HG02885 (cell line): ENCODE data around the gene EPDR1.

Experiments used
- ATAC-seq: cut with Tn5 transposase; IDR thresholded peaks from one replicate; pipeline ENCODE4 v1.9.1; 2021; ENCODE audit warnings: mild to moderate bottlenecking; ENCODE audit not compliant: unreplicated experiment, poor library complexity

The EPDR1 gene

DNA sequence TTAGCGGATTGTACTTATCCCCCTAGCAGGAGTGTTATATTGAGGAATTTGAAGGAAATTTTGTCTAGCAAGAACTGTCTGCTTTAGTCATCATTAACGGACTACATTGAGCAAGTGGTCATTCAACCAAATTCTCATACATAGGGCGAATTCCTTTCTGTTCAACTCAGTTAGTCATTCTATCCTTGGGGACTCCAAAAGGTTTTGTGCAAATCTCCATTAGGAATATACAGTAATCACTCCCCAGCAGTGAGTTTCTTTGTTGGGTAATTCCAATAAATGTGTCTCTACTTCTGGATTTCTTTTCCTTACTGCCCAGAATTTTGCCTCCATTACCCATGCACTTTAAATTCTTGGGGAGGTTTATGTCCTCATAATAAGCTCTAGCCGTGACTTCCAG, 51.1 kb downstream of the EPDR1 start:
- no peak for ATAC-seq

DNA sequence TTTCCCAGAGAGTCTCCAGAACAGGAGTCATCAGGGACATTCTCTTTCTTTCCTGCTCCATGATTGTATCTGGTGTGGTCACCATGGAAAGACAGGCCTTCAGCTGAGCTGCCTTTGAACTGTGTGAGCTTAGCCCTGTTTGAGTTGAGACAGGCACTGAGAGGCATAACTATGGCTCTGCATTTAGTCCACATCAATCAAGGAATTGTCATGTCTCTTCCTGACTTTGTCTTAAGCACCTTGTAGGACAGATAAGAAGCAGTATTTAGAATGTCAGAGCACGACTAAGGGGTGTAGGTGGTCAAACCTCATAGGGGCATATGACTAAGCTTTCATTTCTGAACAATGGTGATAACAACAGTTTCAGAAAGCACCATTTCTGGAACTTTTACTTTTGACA, 53.5 kb downstream of the EPDR1 start:
- no peak for ATAC-seq

GRCh38 chr7:37974711-37975110, 54.3 kb downstream of the EPDR1 start:
- no peak for ATAC-seq

DNA sequence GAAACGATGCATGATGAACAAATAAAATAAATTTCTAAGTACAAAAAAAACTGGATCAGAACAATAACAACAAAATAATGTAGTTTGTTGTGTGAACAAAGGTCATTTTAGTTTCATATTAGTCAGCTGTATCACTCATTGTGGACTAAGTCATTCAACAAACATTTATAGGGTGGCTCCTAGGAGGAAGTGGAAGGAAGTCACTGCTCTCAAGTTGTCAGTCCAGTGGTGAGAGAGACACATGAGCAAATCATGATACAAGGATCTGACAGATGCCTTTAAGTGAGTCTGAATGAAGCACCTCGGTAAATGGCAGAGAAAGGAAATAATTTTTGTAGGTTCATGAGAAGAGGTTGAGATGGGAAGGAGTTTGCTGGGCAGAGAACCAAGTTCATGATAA, 56.8 kb downstream of the EPDR1 start:
- ATAC-seq: no peak

DNA sequence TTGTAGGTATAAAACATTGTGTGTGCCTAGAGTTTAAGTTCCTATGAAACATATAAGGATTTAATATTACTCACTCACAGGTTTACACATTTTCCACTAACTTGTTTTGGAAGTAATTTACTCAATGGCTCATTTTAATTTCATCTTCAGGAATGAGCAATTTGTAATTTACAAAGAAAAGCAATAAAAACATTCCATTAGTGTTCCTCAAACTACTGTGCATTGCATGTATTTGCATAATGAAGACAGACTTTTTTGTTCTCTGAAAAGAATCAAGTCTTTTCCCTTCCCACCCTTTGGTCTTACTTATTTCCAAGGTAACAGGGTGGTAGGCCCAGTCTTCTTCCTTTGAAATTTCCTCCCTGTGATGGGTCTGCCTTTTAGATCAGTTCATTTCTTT, 61.2 kb downstream of the EPDR1 start:
- no peak for ATAC-seq

DNA sequence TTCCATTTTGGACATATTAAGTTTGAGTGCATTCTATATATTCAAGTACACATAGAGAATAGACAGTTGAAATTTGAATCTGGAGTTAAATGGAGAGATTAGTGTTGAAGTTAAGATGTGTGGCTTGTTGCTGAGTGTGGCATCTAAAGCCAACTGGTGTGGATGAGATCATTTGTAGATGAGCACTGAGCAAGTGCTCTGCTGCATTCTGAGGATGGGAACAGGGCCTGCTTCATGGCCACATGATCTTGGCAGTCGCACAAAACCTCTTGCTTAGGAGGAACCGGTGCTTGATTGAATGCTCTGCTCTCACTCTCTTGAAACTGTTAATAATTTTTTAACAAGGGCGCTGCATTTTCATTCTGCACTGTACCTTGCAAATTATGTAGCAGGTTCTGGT, 62.0 kb downstream of the EPDR1 start:
- no peak for ATAC-seq

- no peak for ATAC-seq
Observed at GRCh38 chr7:37984750-37985390, 64.4 kb downstream of the EPDR1 start.

DNA sequence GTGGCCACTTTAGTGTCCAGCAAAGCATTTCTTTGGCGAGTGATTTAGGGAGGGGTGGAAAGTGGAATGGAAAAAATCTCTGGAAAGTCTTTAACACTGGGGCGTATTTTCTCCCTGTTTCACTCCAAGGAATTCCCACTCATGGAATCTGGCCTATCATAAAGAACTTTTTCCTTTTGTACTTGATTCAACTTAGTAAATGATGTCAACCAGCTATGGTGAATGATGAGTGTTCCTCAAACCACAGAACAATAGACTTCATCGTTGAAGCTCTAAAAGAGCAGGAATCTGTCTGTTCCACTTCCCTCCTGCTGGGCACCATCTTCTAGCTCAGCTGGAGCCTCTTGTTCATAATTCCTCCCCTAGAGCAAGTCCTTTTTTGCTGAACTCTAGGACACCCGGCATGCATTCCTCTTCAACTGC, 66.5 kb downstream of the EPDR1 start:
- ATAC-seq: no peak

- ATAC-seq: no peak
Observed at GRCh38 chr7:37987732-37988131, 67.3 kb downstream of the EPDR1 start.

DNA sequence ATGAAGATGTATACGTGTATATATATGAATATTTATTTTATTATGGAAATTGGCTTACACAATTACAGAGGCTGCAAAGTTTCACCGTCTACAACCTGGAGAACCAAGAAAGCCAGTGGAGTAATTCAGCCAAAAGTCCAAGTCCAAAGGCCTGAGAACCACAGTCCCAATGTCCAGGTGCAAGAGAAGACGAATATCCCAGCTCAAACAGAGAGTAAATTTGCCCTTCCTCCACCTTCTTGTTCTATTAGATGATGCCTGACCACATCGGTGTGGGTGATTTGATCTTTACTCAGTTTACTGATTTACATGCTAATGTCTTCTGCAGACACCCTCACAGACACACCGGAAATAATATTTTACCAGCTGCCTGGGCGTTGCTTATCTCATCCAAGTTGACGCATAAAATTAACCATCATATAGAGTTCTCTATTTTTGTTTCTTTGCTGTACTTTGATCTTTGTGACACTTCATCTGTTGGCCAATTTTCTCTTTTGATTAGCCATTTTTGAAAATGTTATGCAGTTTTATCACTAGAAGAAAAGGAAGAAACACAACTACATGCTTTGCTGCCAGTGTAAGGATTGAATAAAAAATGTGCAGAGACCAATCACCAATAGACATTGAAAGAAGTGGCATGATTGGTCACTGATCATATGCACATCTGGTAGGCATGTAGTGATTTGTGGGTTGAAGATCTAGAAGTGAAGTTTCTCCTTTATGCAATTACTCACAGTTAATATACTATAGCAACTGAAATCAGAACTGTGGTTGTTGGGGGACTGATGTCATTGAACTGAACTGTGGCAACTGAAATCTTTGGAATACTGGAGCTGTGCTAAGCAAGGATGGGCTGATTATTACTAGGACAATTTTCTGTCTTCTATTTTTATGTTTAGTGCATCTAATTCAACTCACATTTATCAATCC, 68.5 kb downstream of the EPDR1 start:
- ATAC-seq: no peak

- no peak for ATAC-seq
Observed at GRCh38 chr7:37990337-37990736, 69.9 kb downstream of the EPDR1 start.

DNA sequence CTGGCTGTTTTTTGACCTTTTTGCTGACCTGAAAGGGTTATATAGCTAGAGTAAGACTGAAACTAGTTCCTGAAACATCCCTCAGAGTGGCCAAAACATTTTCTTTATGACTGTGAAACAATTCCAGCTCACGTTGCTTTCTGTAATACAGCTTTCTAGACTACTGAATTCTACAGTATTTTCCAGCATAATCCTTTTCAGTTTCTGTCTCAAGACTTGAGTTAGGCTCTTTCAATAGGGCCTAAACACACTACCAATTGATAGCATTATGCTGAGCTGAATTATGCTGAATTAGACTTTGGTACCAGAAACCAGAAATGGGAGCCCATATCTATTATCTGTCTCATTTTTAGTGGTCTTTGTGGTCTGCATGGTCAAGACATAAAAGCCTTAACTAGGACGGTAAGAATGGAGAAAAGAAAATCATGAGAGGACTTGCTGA, 72.6 kb downstream of the EPDR1 start:
- ATAC-seq: peak; percentile 55

DNA sequence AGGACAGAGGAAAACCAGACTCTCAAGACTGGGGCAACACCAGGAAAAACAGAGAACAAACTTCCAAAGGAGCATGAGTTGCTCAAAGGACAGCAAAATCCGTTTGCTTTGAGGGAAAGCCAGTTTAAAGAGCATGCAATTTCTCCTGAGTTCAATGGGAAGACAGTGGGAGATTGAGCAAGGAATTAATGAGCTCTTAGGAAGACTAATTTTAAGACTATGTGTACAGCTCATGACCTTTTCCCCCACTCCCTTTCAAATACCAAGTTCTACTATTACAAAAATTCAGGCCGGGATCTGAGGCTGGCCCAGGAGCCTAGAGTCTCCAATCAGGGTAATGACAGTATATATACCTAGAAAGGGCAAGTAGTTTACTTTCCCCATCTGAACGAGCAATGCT, 79.2 kb downstream of the EPDR1 start:
- ATAC-seq: no peak

- ATAC-seq: no peak
Observed at GRCh38 chr7:38000272-38000671, 79.8 kb downstream of the EPDR1 start.
